ENCODE data around the gene MN1.

DNA sequence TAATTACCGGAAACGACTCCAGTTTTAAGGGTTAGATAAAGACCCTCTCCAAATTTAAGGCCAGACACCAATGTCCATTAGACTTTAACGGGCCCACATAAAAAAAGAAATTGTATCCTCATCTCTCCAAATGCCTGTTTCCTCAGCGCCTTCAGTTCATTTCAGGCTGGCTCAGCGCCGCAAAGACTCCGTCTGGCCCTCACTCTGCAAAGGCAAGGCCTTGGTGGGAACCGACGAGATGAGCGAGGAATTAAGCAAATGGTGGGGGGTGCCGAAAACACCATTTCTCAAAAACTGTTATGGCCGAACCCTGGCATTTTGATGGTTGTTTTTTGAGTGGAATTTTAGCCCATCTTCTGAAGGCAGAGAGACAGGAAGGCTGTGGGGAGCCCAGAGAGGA lies 15.7 kb downstream of the MN1 start:
- no peak for TF ChIP-seq SMC3 (IDR thresholded peaks at IDR 0.05; ENCODE audit: low read depth, low read length)
- no peak for TF ChIP-seq MAZ (IDR thresholded peaks at IDR 0.05; ENCODE audit: borderline replicate concordance, low read depth, low read length)
- TF ChIP-seq, protein P1, sequence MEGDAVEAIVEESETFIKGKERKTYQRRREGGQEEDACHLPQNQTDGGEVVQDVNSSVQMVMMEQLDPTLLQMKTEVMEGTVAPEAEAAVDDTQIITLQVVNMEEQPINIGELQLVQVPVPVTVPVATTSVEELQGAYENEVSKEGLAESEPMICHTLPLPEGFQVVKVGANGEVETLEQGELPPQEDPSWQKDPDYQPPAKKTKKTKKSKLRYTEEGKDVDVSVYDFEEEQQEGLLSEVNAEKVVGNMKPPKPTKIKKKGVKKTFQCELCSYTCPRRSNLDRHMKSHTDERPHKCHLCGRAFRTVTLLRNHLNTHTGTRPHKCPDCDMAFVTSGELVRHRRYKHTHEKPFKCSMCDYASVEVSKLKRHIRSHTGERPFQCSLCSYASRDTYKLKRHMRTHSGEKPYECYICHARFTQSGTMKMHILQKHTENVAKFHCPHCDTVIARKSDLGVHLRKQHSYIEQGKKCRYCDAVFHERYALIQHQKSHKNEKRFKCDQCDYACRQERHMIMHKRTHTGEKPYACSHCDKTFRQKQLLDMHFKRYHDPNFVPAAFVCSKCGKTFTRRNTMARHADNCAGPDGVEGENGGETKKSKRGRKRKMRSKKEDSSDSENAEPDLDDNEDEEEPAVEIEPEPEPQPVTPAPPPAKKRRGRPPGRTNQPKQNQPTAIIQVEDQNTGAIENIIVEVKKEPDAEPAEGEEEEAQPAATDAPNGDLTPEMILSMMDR (conservative IDR thresholded peaks at IDR 0.05; ENCODE audit: low read depth, low read length) = no peak
- no peak for TF ChIP-seq ELK1 (IDR thresholded peaks at IDR 0.05; ENCODE audit: borderline replicate concordance, low read depth, low read length)
- no peak for TF ChIP-seq RAD21 (IDR thresholded peaks at IDR 0.05; ENCODE audit: low read length)
- TF ChIP-seq POLR2A (IDR thresholded peaks at IDR 0.05; ENCODE audit: low read depth, low read length) = no peak
- TF ChIP-seq MXI1 (IDR thresholded peaks at IDR 0.05; ENCODE audit: borderline replicate concordance, low read depth, low read length) = no peak
